LNCaP clone FGC (cell line): ENCODE measurements around the gene KRTAP5-5.
"Not testable (repeated sequence)": the region's sequence is repeated elsewhere in the genome, so short reads cannot be mapped to it uniquely, and the experiment has no call there.

Experiments used
- DNase-seq: peaks from one replicate; pipeline ENCODE4 v3.0.0-alpha.2; 2011; ENCODE audit warnings: low read depth
- H3K4me3 ChIP-seq: 2 replicates; pipeline ENCODE4 v1.5.1; 2011; ENCODE audit warnings: mild to moderate bottlenecking, low read depth, low read length, control low read depth
- TF ChIP-seq, protein P1 (sequence below): IDR thresholded peaks from 2 replicates; pipeline ENCODE4 v1.5.1; 2012; ENCODE audit warnings: mild to moderate bottlenecking; ENCODE audit not compliant: control insufficient read depth, insufficient read depth; ENCODE audit errors: extremely low read depth

Gene KRTAP5-5

DNA sequence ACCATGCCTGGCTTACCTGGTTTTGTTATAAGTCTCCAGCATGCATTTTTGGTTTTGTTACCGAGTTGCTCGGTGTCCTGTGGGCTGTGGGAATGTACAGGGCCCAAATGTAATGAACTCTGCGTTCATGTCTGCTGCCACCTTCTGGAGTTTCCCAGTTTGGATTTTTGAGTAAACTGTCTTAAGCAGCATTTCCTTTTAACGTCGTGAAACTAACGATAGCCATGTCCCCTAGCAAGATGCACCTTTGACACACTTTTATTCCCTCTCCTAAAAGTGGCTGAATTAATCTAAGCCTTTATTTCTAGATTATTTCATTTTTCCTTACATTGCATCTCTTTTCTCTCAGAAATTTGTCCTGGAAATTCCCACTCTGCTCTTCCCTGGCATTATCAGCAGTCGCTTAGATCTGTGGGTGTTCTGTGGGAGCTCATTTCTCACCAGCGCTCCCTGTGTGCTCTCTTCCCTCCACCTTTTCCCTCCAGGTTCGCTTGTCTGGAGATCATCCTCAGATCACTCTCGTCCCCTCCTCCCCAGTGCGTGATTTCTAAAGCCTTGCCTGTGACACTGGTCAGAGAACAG lies 33.5 kb upstream of the KRTAP5-5 start:
- TF ChIP-seq, protein P1, sequence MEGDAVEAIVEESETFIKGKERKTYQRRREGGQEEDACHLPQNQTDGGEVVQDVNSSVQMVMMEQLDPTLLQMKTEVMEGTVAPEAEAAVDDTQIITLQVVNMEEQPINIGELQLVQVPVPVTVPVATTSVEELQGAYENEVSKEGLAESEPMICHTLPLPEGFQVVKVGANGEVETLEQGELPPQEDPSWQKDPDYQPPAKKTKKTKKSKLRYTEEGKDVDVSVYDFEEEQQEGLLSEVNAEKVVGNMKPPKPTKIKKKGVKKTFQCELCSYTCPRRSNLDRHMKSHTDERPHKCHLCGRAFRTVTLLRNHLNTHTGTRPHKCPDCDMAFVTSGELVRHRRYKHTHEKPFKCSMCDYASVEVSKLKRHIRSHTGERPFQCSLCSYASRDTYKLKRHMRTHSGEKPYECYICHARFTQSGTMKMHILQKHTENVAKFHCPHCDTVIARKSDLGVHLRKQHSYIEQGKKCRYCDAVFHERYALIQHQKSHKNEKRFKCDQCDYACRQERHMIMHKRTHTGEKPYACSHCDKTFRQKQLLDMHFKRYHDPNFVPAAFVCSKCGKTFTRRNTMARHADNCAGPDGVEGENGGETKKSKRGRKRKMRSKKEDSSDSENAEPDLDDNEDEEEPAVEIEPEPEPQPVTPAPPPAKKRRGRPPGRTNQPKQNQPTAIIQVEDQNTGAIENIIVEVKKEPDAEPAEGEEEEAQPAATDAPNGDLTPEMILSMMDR, result peak; percentile 13; the same call in 1 of the 2 replicates
- not testable (repeated sequence) for H3K4me3 ChIP-seq, DNase-seq

DNA sequence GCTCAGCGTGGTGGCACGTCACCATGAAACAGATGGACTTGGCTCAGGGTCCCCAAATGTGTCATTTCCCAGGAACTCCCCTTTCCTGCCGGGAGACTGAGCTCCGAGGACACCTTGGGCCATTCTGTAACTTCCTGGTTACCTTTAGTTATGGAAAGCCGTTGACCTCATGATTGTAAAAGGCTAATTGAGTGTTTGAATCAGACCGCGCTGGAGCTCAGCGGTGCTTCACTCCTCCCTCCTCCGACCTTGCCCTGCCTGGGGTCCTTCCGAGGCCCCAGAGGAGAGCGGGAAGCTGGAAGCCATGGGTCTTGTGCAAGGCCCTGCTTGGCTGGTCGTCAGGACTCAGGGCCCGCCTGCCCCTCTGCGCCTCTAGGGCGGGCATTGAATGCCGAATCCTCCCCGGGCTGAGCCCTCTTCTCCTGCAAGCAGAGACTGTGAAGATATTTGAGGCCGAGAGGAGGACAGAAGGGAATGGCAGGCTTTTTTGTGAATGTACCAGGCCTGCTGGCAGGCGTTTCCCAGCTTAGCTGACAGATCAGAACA lies 32.9 kb upstream of the KRTAP5-5 start:
- not testable (repeated sequence) for DNase-seq, H3K4me3 ChIP-seq

DNA sequence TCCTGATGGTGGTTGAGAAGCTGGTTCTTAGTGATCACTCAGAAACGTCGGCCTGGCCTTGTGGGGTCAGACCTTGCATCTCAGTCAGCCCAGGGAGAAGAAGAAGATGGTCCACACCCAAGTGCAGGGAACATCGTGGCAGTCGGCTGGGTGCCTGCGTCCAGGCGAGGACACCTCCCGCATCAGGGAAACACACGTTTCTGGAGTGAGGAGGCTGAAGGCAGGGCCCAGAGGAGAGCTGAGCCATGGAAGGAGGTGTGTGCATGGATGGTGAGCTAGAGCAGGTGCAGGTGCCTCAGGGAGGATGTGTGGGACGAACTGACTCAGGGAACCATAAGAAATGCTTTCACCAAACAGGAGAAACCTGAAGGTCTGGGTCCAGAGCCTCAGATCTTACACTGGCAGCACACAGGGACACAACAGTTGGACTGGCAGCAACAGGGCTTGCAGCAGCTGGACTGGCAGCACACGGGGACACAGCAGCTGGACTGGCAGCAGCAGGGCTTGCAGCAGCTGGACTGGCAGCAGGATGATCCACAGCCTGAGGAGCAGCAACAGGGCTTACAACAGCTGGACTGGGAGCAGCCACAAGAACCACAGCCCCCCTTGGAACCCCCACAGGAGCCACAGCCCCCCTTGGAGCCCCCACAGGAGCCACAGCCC lies 32.1 kb upstream of the KRTAP5-5 start:
- no peak overlapping the region for H3K4me3 ChIP-seq
- TF ChIP-seq, protein P1, result no peak
- no peak for DNase-seq

DNA sequence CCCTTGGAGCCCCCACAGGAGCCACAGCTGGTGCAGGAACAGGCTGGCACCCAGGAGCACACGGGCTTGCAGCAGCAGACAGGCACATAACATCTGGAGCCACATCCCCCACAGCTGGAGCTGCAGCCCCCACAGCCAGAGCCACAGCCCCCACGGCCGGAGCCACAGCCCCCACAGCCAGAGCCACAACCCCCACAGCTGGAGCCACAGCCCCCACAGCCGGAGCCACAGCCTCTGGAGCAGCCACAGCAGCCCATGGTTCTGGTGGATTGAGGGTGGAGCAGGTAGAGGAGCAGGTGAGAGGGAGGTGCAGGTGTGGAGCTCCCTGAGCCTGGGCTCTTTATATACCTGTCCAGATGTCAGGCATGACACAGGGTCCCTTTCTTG lies 31.6 kb upstream of the KRTAP5-5 start, which contains the start of gene KRTAP5-2:
TSS of gene KRTAP5-2 (minus strand) at position 301 of the 387 bp plus-strand sequence. CDS start at position 257, 44 bp downstream.
- no peak within 1 kb of the TSS for H3K4me3 ChIP-seq
- no peak for DNase-seq
- TF ChIP-seq, protein P1, result no peak

DNA sequence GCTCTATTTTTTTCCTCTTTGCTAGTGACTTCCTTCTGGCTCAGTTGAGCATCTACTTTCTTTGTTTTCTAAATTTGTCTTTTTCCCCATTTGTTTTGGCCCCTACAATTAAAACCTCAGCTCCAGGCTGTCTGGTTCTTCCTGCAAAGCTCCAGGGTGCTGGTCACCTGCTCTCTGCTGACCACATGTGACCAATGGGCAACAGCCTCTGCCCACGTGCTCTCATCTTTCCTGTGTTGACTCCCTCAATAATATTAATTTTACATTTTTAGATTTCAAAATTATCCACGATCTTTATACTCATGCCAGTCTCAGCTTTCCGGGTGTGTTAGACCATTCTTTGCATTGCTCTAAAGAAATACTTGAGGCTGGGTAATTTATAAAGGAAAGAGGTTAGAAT lies 31.2 kb upstream of the KRTAP5-5 start:
- not testable (repeated sequence) for H3K4me3 ChIP-seq, DNase-seq

DNA sequence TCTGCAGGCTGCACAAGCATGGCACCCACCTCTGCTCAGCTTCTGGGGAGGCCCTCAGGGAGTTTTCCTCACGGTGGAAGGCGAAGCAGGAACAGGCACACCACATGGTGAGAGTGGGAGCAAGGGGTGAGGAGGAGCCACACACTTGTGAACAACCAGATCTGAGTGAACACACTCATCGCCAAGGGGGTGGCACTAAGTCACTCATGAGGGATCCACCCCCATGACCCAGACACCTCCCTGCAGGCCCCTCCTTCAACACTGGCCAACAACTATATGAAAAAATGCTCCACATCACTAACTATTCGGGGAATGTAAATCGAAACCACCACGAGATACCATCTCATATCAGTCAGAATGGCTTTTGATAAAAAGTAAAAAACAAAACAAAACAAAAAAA lies 30.8 kb upstream of the KRTAP5-5 start:
- no peak overlapping the region for H3K4me3 ChIP-seq
- TF ChIP-seq, protein P1, result no peak
- DNase-seq, result no peak

DNA sequence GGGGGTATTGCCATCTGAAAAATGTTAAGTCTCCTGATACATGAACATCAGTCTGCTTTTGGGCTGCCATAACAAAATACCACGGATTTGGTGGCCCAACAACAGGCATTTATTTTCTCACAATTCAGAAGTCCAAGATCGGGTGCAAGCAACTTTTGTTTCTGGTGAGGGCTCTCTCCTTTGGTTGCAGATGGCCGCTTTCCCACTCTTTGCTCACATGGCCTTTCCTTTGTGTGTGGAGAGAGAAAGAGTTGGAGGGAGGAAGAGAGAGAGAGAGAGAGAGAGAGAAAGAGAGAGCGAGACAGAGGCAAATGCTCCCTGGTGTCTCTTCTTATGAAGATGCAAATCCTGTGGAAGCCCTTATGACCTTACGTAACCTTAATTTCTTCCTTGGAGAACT lies 28.9 kb upstream of the KRTAP5-5 start:
- no peak overlapping the region for H3K4me3 ChIP-seq
- no peak for DNase-seq
- TF ChIP-seq, protein P1, result no peak

DNA sequence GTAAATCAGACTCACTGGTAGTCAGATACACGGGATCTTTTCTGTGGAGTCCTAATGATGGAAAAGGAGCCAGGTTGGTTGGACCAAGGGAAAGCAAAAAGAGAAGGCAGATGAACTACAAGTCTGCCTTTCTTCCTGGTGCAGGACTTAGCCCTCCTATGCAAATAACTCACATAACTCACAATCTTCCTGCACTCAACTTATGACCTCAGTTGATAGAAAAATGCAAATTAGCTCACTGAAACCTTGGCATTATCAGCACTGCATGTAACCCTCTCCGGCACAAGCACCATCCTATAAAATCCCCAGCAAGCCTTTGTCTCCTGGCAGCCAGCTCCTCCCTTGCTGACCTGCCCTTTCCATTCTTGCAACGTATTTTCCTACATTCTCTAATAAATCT lies 27.9 kb upstream of the KRTAP5-5 start:
- DNase-seq, H3K4me3 ChIP-seq: not testable (repeated sequence)
